ENCODE results near the gene TMEM121B.

Gene TMEM121B

DNA sequence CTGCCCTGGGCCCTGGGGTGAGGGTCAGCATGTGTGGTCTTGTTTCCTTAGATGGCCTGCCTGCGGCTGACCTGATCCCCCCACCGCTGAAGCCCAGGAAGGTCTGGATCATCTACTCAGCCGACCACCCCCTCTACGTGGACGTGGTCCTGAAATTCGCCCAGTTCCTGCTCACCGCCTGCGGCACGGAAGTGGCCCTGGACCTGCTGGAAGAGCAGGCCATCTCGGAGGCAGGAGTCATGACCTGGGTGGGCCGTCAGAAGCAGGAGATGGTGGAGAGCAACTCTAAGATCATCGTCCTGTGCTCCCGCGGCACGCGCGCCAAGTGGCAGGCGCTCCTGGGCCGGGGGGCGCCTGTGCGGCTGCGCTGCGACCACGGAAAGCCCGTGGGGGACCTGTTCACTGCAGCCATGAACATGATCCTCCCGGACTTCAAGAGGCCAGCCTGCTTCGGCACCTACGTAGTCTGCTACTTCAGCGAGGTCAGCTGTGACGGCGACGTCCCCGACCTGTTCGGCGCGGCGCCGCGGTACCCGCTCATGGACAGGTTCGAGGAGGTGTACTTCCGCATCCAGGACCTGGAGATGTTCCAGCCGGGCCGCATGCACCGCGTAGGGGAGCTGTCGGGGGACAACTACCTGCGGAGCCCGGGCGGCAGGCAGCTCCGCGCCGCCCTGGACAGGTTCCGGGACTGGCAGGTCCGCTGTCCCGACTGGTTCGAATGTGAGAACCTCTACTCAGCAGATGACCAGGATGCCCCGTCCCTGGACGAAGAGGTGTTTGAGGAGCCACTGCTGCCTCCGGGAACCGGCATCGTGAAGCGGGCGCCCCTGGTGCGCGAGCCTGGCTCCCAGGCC is 12.7 kb downstream of the TMEM121B start:
- Histone ChIP-seq H3K9ac (ENCODE audit: low read length) (no peak overlapping the region), H3K4me3 (ENCODE audit: low read depth in 1 of 2, low read length in 2 of 2) (no peak overlapping the region), H3K27me3 (ENCODE audit: control insufficient read depth in 1 of 2, insufficient read depth in 2 of 2, low read length in 2 of 2) (no peaks in the 10 kb centered on the region), H3K27ac (ENCODE audit: low read depth, low read length) (no peak overlapping the region), H3K9me3 (ENCODE audit: low read length) (no peaks in the 10 kb centered on the region), H3K36me3 (ENCODE audit: insufficient read depth, low read length) (peaks cover 1% of the 10 kb centered on the region), H3K4me1 (ENCODE audit: insufficient read depth, low read length) (no peaks in the 10 kb centered on the region)

DNA sequence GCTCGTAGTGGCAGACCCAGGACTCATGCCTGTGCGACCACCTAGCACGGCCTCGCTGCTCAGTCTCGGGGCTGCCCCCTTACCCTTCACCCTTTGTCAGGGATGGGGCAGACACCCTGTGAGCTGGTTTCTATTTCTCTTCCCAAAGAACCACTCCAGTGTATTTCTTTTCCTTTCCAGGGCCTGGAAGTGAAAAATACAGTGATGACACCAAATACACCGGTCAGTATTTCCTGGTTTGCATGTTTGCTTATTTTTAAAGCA is 13.7 kb downstream of the TMEM121B start:
- H3K36me3 ChIP-seq (ENCODE audit: insufficient read depth, low read length), result peaks cover 5% of the 10 kb centered on the region
- H3K9ac ChIP-seq (ENCODE audit: low read length), result no peak overlapping the region
- H3K9me3 ChIP-seq (ENCODE audit: low read length), result no peaks in the 10 kb centered on the region
- H3K4me3 ChIP-seq (ENCODE audit: low read depth in 1 of 2, low read length in 2 of 2), result no peak overlapping the region
- no peaks in the 10 kb centered on the region for H3K4me1 ChIP-seq (ENCODE audit: insufficient read depth, low read length)
- H3K27me3 ChIP-seq (ENCODE audit: control insufficient read depth in 1 of 2, insufficient read depth in 2 of 2, low read length in 2 of 2), result no peaks in the 10 kb centered on the region
- no peak overlapping the region for H3K27ac ChIP-seq (ENCODE audit: low read depth, low read length)

DNA sequence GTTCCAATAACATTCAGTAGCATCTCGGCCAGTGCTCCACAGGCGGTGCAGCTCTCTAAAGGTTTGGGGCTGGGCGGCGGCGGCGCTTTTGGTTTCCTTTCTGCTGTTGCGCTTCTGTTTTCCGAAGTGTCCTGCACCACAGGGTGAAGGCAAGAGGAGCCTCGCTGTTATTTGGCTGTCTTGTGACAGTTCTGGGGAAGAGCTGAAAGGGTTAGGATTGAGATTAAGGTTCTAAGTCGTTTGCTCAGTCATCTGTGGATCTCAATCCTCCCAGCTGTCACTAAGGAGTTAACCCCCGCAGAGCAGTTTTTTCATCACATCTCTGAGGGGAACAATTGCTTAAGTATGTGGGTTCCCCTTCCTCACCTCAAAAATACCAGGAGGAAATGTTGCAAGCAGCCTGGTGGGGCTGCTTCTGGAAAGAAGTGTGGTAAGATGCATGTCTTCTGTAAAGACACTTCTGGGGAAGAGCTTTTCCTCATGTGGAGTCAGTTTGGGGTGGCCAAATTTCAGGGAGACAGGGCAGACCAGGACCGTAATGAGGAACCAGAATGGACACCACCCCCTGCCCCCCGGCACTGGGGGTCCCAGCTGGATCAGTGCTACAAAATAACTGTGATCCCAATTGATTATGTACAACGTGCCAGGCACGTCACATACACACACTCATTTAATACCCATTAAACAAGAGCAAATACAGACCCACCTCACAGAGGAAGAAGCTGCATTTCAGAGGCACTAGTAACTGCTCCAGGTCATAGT is 14.2 kb downstream of the TMEM121B start:
- Histone ChIP-seq H3K27me3 (ENCODE audit: control insufficient read depth in 1 of 2, insufficient read depth in 2 of 2, low read length in 2 of 2) (no peaks in the 10 kb centered on the region), H3K4me1 (ENCODE audit: insufficient read depth, low read length) (no peaks in the 10 kb centered on the region), H3K36me3 (ENCODE audit: insufficient read depth, low read length) (peaks cover 5% of the 10 kb centered on the region), H3K27ac (ENCODE audit: low read depth, low read length) (no peak overlapping the region), H3K4me3 (ENCODE audit: low read depth in 1 of 2, low read length in 2 of 2) (no peak overlapping the region), H3K9ac (ENCODE audit: low read length) (no peak overlapping the region), H3K9me3 (ENCODE audit: low read length) (no peaks in the 10 kb centered on the region)

DNA sequence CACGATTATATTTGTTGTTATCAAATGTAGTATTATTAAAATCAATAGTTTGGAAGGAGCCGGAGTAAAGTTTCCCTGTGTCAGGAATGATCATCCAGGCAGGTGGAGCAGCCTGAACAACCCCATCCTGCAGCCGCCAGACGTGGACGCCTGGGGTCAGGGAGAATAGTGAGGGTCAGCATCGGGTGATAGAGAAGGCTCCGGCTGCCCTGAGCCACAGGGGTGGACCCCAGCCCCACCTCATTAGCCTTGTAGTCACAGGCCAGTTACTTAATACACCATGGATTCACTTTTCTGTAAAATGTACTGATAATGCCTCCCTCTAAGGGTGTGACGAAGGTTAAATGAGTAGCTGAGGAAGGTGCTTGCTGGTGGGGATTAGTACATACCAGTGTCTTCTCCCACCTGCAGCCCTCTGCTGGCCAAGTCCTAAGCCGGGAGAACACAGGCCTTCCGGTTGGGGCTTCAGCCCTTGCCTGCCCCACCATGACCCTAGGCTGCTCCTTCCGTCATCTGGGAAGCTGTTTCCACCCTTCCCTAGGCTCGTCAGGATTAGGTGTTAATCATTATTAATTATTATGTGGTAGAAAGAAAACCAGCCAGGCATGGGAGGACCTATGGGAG is 14.9 kb downstream of the TMEM121B start:
- H3K4me3 ChIP-seq (ENCODE audit: low read depth in 1 of 2, low read length in 2 of 2), result no peak overlapping the region
- peaks cover 9% of the 10 kb centered on the region for H3K36me3 ChIP-seq (ENCODE audit: insufficient read depth, low read length)
- H3K9ac ChIP-seq (ENCODE audit: low read length), result no peak overlapping the region
- no peak overlapping the region for H3K27ac ChIP-seq (ENCODE audit: low read depth, low read length)
- no peaks in the 10 kb centered on the region for H3K9me3 ChIP-seq (ENCODE audit: low read length)
- H3K27me3 ChIP-seq (ENCODE audit: control insufficient read depth in 1 of 2, insufficient read depth in 2 of 2, low read length in 2 of 2), result no peaks in the 10 kb centered on the region
- H3K4me1 ChIP-seq (ENCODE audit: insufficient read depth, low read length), result no peaks in the 10 kb centered on the region

DNA sequence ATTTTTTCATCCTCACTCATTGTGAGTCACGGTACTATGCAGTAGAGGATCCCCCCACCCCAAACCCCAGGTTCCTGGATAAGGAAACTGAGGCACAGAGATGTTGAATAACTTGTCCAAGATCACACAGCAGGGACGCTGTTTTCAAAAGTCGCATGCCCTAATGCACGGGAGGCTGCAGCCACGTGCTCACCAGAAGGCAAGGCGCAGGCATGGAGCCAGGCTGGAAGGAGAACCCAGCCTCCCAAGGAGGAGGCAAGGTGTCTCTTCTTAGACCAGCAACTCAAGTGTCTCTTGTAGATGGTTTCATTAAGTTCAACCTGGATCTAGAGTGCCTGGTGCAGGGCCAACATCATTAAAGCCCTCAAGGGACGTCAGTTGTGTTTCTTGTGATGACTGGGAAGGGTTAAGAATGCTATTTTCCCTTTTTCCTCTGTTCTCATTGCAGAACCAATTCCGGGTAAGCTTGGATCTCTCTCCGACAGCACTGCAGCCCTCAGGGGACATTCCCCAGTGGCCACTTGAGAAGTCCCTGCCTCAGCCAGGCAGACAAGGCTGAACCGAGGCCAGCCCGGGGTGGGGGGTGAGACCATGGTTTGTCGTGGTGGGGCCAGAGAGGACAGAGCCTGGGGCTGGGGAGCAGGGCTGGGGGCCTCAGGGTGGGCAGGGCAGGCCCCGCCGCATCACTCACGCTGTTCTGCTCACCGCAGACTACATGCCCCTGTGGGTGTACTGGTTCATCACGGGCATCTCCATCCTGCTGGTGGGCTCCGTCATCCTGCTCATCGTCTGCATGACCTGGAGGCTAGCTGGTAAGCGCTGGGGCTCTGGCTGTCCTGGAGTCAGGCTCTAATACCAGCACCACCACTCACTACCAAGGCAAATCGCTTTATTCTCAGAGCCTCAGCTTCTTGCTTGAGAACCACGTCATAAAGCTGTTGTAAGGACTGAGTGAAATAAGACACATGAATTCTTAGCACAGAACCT is 15.7 kb downstream of the TMEM121B start:
- Histone ChIP-seq H3K36me3 (ENCODE audit: insufficient read depth, low read length) (peaks cover 13% of the 10 kb centered on the region), H3K27me3 (ENCODE audit: control insufficient read depth in 1 of 2, insufficient read depth in 2 of 2, low read length in 2 of 2) (no peaks in the 10 kb centered on the region), H3K9ac (ENCODE audit: low read length) (no peak overlapping the region), H3K9me3 (ENCODE audit: low read length) (no peaks in the 10 kb centered on the region), H3K4me3 (ENCODE audit: low read depth in 1 of 2, low read length in 2 of 2) (no peak overlapping the region), H3K27ac (ENCODE audit: low read depth, low read length) (no peak overlapping the region), H3K4me1 (ENCODE audit: insufficient read depth, low read length) (no peaks in the 10 kb centered on the region)

DNA sequence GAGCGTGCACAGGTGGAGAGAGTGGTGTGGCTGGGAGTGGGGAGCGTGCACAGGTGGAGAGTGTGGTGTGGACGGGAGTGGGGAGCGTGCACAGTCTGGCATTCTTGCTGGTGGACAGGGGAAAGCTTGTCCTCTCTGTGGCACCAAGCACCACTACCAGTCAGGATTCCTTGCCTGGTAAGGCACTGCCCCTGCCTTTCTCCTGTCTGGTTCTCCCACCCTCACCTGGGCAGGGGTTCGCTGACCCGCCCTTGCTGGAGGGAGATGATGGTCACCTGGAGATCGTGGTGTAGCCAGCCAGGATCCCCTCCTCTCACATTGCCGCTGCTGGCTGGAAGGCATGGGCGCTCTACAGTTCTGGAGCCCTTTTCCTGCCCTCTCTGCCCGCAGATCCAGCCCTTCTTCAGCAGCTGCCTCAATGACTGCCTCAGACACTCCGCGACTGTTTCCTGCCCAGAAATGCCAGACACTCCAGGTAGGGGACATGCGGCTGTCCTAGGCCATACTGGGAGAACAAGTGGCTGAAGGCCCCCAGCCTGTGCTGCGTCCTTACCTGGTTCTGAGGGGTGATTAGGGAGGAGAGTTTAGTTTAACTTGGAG is 16.7 kb downstream of the TMEM121B start:
- H3K9me3 ChIP-seq (ENCODE audit: low read length), result no peaks in the 10 kb centered on the region
- H3K36me3 ChIP-seq (ENCODE audit: insufficient read depth, low read length), result peaks cover 23% of the 10 kb centered on the region
- H3K4me1 ChIP-seq (ENCODE audit: insufficient read depth, low read length), result no peaks in the 10 kb centered on the region
- H3K9ac ChIP-seq (ENCODE audit: low read length), result no peak overlapping the region
- no peaks in the 10 kb centered on the region for H3K27me3 ChIP-seq (ENCODE audit: control insufficient read depth in 1 of 2, insufficient read depth in 2 of 2, low read length in 2 of 2)
- H3K27ac ChIP-seq (ENCODE audit: low read depth, low read length), result no peak overlapping the region
- H3K4me3 ChIP-seq (ENCODE audit: low read depth in 1 of 2, low read length in 2 of 2), result no peak overlapping the region

DNA sequence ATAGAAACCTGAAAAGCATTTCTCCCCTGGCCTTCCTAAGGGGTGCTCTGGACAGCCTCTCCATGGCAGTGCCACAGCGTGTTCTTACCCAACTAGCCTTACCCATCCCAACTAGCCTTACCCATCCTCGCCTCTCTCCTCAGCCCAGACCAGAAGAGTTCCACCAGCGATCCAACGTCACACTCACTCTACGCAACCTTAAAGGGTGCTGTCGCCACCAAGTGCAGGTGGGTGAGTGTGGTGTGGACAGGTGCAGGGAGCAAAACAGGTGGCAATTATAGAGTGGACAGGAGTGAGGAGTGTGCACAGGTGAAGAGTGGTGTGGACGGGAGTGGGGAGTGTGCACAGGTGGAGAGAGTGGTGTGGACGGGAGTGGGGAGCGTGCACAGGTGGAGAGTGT is 17.8 kb downstream of the TMEM121B start:
- H3K36me3 ChIP-seq (ENCODE audit: insufficient read depth, low read length), result peaks cover 33% of the 10 kb centered on the region

DNA sequence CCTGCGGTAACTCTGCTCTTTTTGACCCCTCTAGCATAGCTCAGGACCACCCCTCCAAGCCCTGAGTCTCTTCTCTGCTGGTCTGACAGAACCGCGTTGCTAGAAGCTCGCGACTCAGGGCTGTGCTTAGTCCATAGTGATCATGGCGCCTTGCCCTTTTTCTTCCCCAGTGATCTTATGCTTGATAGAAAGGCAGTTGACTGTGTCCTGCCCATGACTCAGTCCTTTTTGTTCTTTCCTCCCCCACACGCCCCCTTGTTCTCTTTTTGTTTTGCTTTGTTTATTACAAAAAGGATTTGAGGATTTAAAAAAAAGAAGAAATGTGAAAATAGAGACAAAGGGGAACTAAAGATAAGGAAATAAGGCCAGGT is 18.9 kb downstream of the TMEM121B start:
- no peak overlapping the region for H3K27ac ChIP-seq (ENCODE audit: low read depth, low read length)
- H3K4me3 ChIP-seq (ENCODE audit: low read depth in 1 of 2, low read length in 2 of 2), result no peak overlapping the region
- no peaks in the 10 kb centered on the region for H3K4me1 ChIP-seq (ENCODE audit: insufficient read depth, low read length)
- H3K9me3 ChIP-seq (ENCODE audit: low read length), result no peaks in the 10 kb centered on the region
- no peak overlapping the region for H3K9ac ChIP-seq (ENCODE audit: low read length)
- no peaks in the 10 kb centered on the region for H3K27me3 ChIP-seq (ENCODE audit: control insufficient read depth in 1 of 2, insufficient read depth in 2 of 2, low read length in 2 of 2)
- H3K36me3 ChIP-seq (ENCODE audit: insufficient read depth, low read length), result peaks cover 36% of the 10 kb centered on the region

More for the DNA sequence above, 17.8 kb downstream of the TMEM121B start:
- H3K9ac ChIP-seq (ENCODE audit: low read length), result no peak overlapping the region
- no peaks in the 10 kb centered on the region for H3K9me3 ChIP-seq (ENCODE audit: low read length)
- H3K4me1 ChIP-seq (ENCODE audit: insufficient read depth, low read length), result no peaks in the 10 kb centered on the region
- H3K27ac ChIP-seq (ENCODE audit: low read depth, low read length), result no peak overlapping the region
- H3K4me3 ChIP-seq (ENCODE audit: low read depth in 1 of 2, low read length in 2 of 2), result no peak overlapping the region
- H3K27me3 ChIP-seq (ENCODE audit: control insufficient read depth in 1 of 2, insufficient read depth in 2 of 2, low read length in 2 of 2), result no peaks in the 10 kb centered on the region

DNA sequence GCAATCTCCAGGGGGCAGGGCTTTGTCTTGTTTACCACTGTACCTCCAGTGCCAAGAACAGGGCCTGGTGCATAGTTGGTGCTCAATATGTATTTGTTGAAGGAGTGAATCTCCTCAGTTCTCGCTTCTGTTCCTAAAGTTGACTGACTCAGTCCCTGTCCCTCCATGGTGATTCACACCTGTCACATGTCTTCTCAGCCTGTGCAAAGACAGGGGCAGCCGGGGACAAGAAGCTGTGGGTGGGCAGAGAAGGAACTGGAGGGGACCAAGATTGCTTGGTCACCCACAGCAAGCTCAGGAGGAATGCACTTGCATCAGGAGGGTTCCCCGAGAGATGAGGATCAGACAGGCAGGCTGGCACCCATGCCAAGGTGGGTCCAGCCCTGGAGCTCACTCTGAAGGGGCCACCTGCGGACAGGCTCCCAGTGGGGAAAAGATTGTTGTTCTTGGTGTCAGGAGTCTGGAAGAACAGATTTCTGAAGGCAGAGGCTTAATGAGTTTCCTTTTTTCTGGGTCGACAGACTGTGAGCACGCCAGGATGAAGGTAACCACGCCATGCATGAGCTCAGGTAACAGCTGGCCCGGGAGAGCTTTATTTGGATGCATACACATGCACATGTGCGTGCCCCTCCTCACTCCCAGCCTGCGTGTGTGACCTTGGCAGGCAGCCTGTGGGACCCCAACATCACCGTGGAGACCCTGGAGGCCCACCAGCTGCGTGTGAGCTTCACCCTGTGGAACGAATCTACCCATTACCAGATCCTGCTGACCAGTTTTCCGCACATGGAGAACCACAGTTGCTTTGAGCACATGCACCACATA is 19.5 kb downstream of the TMEM121B start:
- Histone ChIP-seq H3K9me3 (ENCODE audit: low read length) (no peaks in the 10 kb centered on the region), H3K4me1 (ENCODE audit: insufficient read depth, low read length) (no peaks in the 10 kb centered on the region), H3K4me3 (ENCODE audit: low read depth in 1 of 2, low read length in 2 of 2) (no peak overlapping the region), H3K27ac (ENCODE audit: low read depth, low read length) (no peak overlapping the region), H3K27me3 (ENCODE audit: control insufficient read depth in 1 of 2, insufficient read depth in 2 of 2, low read length in 2 of 2) (no peaks in the 10 kb centered on the region), H3K9ac (ENCODE audit: low read length) (no peak overlapping the region), H3K36me3 (ENCODE audit: insufficient read depth, low read length) (peaks cover 36% of the 10 kb centered on the region)

DNA sequence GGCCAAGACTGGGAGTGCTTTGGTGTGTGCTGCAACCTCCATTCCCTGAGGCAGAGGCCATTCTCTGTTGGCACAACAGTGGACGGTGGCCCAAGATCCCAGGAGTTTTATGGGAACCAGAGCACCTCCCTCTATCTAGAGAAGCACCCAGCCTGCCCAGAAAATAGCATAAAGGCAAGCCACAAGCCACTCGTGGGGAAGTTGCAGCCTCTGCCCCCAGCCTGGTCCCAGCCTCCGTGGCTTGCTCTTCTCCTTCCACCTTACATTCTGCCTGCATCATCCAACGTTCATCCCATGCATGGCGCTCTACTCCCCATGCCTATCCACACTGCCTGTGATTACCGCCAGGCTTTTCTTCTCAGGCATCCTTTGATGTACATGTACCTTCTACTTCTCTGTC is 20.5 kb downstream of the TMEM121B start:
- Histone ChIP-seq H3K4me1 (ENCODE audit: insufficient read depth, low read length) (no peaks in the 10 kb centered on the region), H3K9me3 (ENCODE audit: low read length) (no peaks in the 10 kb centered on the region), H3K27ac (ENCODE audit: low read depth, low read length) (no peak overlapping the region), H3K4me3 (ENCODE audit: low read depth in 1 of 2, low read length in 2 of 2) (no peak overlapping the region), H3K9ac (ENCODE audit: low read length) (no peak overlapping the region), H3K27me3 (ENCODE audit: control insufficient read depth in 1 of 2, insufficient read depth in 2 of 2, low read length in 2 of 2) (no peaks in the 10 kb centered on the region), H3K36me3 (ENCODE audit: insufficient read depth, low read length) (peaks cover 36% of the 10 kb centered on the region)
